K562 (cell line): ENCODE results near the gene ZNF529. TPM values are rescaled to one million over a fixed set of nuclear protein-coding genes. Genes with fewer than 3 reads are reported as not detected.

ENCODE experiments used
- CBFB ChIP-seq: sonication (generic); formaldehyde crosslinking; IDR thresholded peaks from 2 replicates; pipeline ENCODE4 v1.4.0; 2020; ENCODE audit warnings: mild to moderate bottlenecking, missing genetic modification reagents
- CEBPB ChIP-seq: fragments of 450-650 bp; IDR thresholded peaks from 2 replicates; pipeline ENCODE4 v1.6.1; 2016; ENCODE audit warnings: missing genetic modification characterization, missing compliant biosample characterization
- DPF2 ChIP-seq: fragments of 450-650 bp; IDR thresholded peaks from 2 replicates; pipeline ENCODE4 v1.6.1; 2016
- FOXA1 ChIP-seq: fragments of 450-650 bp; IDR thresholded peaks from 2 replicates; pipeline ENCODE4 v1.6.1; 2016; ENCODE audit warnings: mild to moderate bottlenecking, borderline replicate concordance
- GABPB2 ChIP-seq: fragments of 250-450 bp; sonication (Bioruptor Pico); conservative IDR thresholded peaks from 2 replicates; pipeline ENCODE4 v1.5.1; 2021; ENCODE audit warnings: mild to moderate bottlenecking
- GTF2E2 ChIP-seq: fragments of 200-800 bp; sonication (Bioruptor generic); IDR thresholded peaks from 2 replicates; pipeline ENCODE4 v1.6.1; 2016; ENCODE audit warnings: missing genetic modification characterization, missing compliant biosample characterization
- HBP1 ChIP-seq: fragments of 450-650 bp; formaldehyde crosslinking; IDR thresholded peaks from 2 replicates; pipeline ENCODE4 v1.4.0; 2022; ENCODE audit warnings: missing genetic modification characterization
- HLTF ChIP-seq: fragments of 450-650 bp; IDR thresholded peaks from 2 replicates; pipeline ENCODE4 v1.6.1; 2016
- HNRNPH1 ChIP-seq: fragments of 200-400 bp; formaldehyde crosslinking; optimal IDR thresholded peaks from 2 replicates; pipeline ENCODE3; 2017; ENCODE audit warnings: low read depth, mild to moderate bottlenecking, low read length, moderate library complexity
- MLLT1 ChIP-seq, 2 experiments: fragments of 450-650 bp; IDR thresholded peaks; 2 replicates each; pipeline ENCODE4 v1.6.1; 2016
- MTF1 ChIP-seq: fragments of 250-450 bp; sonication (Bioruptor Pico); IDR thresholded peaks from 2 replicates; pipeline ENCODE4 v1.9.0; 2021; ENCODE audit warnings: moderate library complexity, mild to moderate bottlenecking, inconsistent platforms, borderline replicate concordance
- NBN ChIP-seq: fragments of 450-650 bp; IDR thresholded peaks from 2 replicates; pipeline ENCODE4 v1.6.1; 2016; ENCODE audit warnings: low read depth, mild to moderate bottlenecking
- NFIX ChIP-seq: fragments of 250-450 bp; sonication (Bioruptor Pico); IDR thresholded peaks from 2 replicates; pipeline ENCODE4 v1.4.0; 2020; ENCODE audit warnings: low read depth, mild to moderate bottlenecking, moderate library complexity
- NKRF ChIP-seq: fragments of 450-650 bp; IDR thresholded peaks from 2 replicates; pipeline ENCODE4 v1.6.1; 2016; ENCODE audit warnings: borderline replicate concordance
- PHB2 ChIP-seq: fragments of 450-650 bp; IDR thresholded peaks from 2 replicates; pipeline ENCODE4 v1.6.1; 2017; ENCODE audit warnings: low read depth
- RBBP5 ChIP-seq: fragments of 200-600 bp; sonication (generic); IDR thresholded peaks from 2 replicates; pipeline ENCODE4 v1.6.1; 2012; ENCODE audit warnings: borderline replicate concordance, mild to moderate bottlenecking, low read length, control low read depth, inconsistent platforms; ENCODE audit not compliant: insufficient read depth, poor library complexity, severe bottlenecking
- SRSF1 ChIP-seq: fragments of 200-400 bp; formaldehyde crosslinking; IDR thresholded peaks from 2 replicates; pipeline ENCODE4 v1.6.1; 2017; ENCODE audit warnings: mild to moderate bottlenecking, low read depth, low read length, moderate library complexity
- TAF1 ChIP-seq: IDR thresholded peaks from 2 replicates; pipeline ENCODE4 v1.6.1; 2011; ENCODE audit warnings: mild to moderate bottlenecking, low read length, moderate library complexity; ENCODE audit not compliant: insufficient read depth, control insufficient read depth, severe bottlenecking; ENCODE audit errors: extremely low read depth
- ZBTB17 ChIP-seq: fragments of 450-650 bp; formaldehyde crosslinking; IDR thresholded peaks from 2 replicates; pipeline ENCODE4 v1.4.0; 2020; ENCODE audit warnings: mild to moderate bottlenecking
- ZFX ChIP-seq: sonication (generic); formaldehyde crosslinking; IDR thresholded peaks from 2 replicates; pipeline ENCODE4 v1.8.0; 2022; ENCODE audit warnings: mild to moderate bottlenecking, missing genetic modification reagents, moderate library complexity
- ZNF280B ChIP-seq: fragments of 250-450 bp; sonication (Bioruptor Pico); IDR thresholded peaks from 2 replicates; pipeline ENCODE4 v1.5.1; 2021; ENCODE audit warnings: mild to moderate bottlenecking
- ZSCAN29 ChIP-seq: fragments of 450-650 bp; IDR thresholded peaks from 2 replicates; pipeline ENCODE4 v1.6.1; 2017
- polyA plus RNA-seq, 8 experiments: library from polyadenylated mRNA; depleted of rRNA in 4 of 8; stranded (reverse) in 5 of 8; unstranded in 3 of 8; fragments of >200 nt; fragmentation: Nextera tagmentation in 2 of 8; fragmentation: Illumina TruSeq in 1 of 8; extraction: Ambion mirVana in 2 of 8; extraction: Trizol in 1 of 8; gene quantifications; 2 replicates each; pipeline versions ENCODE4 v1.2.1 to v1.2.3, GENCODE V29; 2011 to 2014; ENCODE audit warnings: inconsistent platforms in 1 of 8, missing spikeins in 1 of 8
- total RNA-seq, 7 experiments: library from RNA; depleted of rRNA in 6 of 7; stranded (reverse); fragments of >200 nt in 6 of 7; fragmentation: Illumina TruSeq in 2 of 7; extraction: Trizol in 2 of 7; gene quantifications; 2 replicates each; pipeline versions ENCODE4 v1.2.1 to v1.2.3, GENCODE V29; 2011 to 2021; ENCODE audit warnings: low replicate concordance in 1 of 7

The ZNF529 gene
- total and polyA plus RNA-seq, 9 of the 15 experiments (the other 6 are each of a cell fraction or from before 2014, with no cell fraction given) = 2.4 to 12.6 (median 6.3) TPM

- peak; percentile 98 for TF ChIP-seq NKRF
- TF ChIP-seq CEBPB (tag) = no peak
- TF ChIP-seq HNRNPH1 = no peak
- TF ChIP-seq SRSF1 = peak; percentile 21; the same call in 1 of the 2 replicates
- TF ChIP-seq MTF1 (CRISPR knock-in tag) = no peak
- TF ChIP-seq ZBTB17 = peak; percentile 66; the same call in 1 of the 2 replicates
- TF ChIP-seq ZNF280B (CRISPR knock-in tag) = 0 out of 2 replicates have a peak, but pooled peaks have one; percentile 7
- no peak for TF ChIP-seq ZSCAN29
- peak; percentile 86; the same call in 1 of the 2 replicates for TF ChIP-seq HLTF
- peak; percentile 61; the same call in 1 of the 2 replicates for TF ChIP-seq GTF2E2 (tag)
- no peak for TF ChIP-seq NFIX
- TF ChIP-seq DPF2 = 0 out of 2 replicates have a peak, but pooled peaks have one; percentile 46
- TF ChIP-seq CBFB = peak; percentile 97
- peak; percentile 87 for TF ChIP-seq RBBP5
- peak; percentile 63 for TF ChIP-seq TAF1
- no peak for TF ChIP-seq FOXA1
- TF ChIP-seq PHB2 = no peak
- TF ChIP-seq NBN = peak; percentile 85
- peak; percentile 78; the same call in 1 of the 2 replicates for TF ChIP-seq HBP1 (CRISPR knock-in tag)
- no peak for TF ChIP-seq GABPB2 (CRISPR knock-in tag)
- TF ChIP-seq MLLT1 (IDR thresholded peaks at IDR 0.05) = peak; percentile 3 to 84; a peak in 3 of 4 replicates
- peak; percentile 96 for TF ChIP-seq ZFX
These were observed at the start of gene ZNF529 (continued) for GRCh38 chr19:36573020-36573894.
